Measurements from ENCODE around the gene CYTH1.

CYTH1 gene

DNA sequence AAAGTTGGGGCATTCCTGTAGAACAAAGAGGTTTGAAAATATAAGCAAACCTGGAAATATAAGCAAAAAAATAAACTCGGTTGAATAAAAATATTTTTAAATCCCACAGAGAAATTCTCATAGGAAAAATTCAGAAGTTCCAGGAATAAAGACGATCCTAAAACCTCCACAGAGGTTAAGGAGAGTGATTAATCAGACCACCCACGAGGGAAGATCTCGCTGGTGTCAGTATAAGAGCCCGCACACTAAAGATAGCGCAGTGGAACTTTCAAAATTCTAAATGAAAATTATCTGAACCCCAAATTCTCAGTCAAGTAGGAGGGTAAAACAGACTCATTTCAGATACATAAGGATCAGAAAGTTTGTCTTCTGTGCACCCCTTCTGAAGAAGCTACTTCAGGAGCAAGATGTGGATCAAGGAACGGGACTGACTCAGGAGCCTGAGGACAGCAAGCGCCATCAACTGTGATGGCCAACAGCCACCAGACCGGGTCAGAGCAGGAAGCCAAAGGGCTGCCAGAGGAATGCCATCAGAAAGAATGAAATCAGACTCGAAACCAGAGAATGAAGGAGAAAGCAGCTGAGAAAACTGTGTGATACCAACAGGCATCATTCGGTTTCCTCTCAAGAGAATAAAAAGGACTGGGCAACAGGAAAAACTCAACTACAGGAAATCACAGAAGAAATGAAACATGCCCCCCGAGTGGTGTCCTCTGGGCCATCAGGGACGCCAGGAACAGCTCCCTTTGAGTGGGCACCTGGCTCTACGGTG lies 66.9 kb downstream of the CYTH1 start:
- DNase-seq (ENCODE audit: low read depth) = no peak

DNA sequence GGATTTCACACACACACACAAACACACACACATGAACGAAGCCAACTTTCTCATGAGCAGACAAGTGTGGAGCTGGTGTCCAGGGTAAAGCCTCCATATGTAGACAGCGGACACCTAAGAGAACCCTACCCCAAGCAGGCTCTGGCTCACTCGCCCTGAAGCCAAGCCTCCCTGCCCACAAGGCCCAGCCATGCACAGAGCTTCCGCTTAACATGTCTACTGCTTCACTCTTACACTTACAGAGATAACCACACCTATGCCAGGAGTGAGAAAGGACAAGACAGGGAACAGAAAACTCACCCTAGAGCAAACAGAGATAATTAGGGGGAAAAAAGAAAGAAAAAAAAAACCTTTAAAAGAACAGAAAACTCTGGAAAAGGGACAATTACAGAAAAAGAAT lies 67.5 kb downstream of the CYTH1 start:
- DNase-seq (ENCODE audit: low read depth) = no peak

DNA sequence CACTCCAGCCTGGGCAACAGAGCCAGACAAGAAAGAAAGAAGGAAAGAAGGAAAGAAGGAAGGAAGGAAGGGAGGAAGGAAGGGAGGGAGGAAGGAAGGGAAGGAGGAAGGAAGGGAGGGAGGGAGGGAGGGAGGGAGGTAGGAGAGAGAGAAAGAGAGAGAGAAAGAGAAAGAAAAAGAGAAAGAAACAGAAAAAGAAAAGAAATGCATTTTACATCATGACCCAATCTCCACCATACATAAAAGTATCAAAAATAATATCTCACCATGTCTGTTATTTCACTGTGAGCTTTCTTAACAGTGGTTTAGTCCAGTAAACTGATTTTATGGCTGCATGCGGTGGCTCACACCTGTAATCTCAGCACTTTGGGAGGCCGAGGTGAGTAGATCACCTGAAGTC lies 70.0 kb downstream of the CYTH1 start:
- no peak for DNase-seq (ENCODE audit: low read depth)

DNA sequence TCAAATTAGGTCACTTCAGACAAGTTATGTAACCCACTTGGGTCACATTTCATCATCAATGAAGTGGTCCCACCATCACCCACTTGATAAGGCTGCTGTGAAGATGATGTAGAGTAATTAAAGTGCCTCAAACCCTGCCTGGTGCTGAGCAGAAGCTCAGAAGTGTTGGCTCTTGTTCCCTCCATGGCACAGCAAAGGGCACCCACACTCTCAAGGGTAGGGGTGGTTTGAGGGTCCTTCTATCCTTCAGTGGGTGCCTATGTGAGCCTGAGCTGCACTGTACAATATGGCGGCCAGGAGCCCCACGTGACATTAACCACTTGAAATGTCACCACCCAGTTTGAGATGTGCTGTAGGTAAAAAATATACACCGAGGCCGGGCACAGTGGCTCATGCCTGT lies 71.5 kb downstream of the CYTH1 start:
- no peak for DNase-seq (ENCODE audit: low read depth)

DNA sequence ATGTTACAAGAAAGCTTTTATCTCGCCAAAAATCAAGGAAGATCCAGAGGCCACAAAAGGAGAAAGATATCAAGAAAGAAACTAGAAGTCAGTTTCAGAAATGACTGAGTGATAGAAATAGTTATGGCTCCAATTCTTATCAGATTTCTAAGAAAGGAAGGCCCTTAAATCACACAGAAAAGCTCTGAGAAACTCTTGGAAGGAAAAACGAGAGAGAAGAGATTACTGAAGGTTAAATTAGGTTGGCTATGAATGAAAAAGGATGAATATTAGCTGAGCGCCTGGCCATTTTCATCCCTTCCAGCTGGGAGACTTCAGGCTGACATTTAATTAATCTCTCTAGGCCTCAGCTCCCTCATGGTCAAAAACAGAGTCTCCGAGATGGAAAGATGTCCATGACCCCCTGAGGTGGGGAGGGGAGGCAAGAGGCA lies 72.3 kb downstream of the CYTH1 start:
- no peak for DNase-seq (ENCODE audit: low read depth)

DNA sequence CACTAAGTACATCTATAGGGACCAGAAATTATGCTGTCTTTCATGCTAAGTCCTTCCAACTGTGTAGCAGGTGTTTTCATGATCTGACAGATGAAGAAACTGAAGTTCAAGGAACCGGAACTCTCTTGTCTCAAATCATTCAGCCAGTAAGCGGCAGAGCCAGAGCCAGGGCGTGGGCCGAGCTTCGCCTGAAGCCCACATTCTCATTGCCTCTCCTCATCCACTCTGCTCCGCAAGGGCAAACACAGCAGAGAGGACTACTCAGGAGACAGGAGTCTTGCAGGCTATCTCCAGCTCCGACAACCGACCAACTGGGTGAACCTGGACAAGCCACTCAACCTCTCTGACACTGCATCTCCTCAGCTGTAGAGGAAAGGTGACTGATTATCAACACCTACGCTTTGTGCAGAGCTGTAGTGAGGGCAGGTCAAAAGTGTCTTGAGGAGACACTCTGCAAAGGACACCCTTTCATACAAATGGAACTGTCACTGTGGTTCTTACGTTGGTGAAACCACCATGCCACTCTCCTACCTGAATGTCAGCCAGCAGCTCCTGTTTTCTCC lies 72.9 kb downstream of the CYTH1 start:
- DNase-seq (ENCODE audit: low read depth) = no peak

DNA sequence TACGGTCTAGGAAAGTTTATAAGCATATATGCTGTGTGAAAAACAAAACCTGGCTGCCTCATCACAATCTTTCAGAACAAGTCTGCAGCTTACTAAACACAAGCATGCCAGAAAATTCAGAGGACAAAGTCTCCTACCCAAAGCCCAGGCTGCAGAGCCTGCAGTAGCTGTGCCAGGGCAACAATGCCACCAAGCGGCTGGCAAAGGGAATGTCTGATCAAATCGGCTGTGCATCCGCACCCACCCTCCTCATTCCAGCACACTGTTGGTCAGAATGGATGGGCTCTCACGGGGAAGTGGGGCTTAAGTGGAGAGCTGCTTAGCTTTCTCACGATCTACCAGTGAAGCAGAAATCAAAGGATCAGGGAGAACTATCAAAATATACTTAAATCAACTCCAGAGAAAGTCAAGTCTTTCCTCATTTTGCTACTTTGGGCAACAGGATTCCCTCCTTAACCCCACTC lies 73.5 kb downstream of the CYTH1 start:
- DNase-seq (ENCODE audit: low read depth) = peak; percentile 44

DNA sequence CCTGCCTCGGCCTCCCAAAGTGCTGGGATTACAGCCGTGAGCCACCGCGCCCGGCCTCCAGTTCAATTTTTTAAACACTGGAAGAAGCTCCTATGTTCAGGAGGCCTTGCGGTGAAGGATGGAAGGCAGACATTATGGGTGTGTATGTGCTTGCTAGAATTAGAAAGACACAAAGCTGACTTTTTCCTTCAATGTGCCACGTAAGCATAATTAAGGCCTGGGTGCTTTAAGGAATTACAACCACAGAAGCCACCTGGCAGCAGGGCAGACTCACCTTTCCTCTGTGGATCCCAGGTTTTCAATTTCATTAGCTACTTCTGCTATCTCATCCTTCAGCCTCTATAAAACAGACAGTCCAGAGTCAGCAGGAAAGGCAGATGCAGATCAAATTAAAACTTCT lies 74.2 kb downstream of the CYTH1 start:
- DNase-seq (ENCODE audit: low read depth) = no peak

DNA sequence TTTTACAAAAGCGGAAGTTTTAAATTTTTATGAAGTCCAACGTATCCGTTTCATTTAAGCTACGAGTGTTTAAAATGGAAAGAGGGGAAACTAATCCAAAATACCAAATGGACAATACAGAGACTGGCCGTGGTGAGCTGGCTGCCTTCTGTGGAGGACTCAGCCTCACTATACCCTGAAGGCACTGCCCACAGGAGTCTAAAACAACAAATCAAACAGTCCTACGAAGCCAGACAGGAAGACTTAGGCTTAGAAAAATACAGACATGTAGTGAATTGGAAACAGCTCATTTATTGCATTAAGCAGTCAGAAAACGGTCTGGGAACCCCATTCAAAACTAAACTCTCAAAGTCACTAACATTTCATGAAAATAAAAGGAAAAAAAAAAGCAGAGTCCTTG lies 75.1 kb downstream of the CYTH1 start:
- no peak for DNase-seq (ENCODE audit: low read depth)

DNA sequence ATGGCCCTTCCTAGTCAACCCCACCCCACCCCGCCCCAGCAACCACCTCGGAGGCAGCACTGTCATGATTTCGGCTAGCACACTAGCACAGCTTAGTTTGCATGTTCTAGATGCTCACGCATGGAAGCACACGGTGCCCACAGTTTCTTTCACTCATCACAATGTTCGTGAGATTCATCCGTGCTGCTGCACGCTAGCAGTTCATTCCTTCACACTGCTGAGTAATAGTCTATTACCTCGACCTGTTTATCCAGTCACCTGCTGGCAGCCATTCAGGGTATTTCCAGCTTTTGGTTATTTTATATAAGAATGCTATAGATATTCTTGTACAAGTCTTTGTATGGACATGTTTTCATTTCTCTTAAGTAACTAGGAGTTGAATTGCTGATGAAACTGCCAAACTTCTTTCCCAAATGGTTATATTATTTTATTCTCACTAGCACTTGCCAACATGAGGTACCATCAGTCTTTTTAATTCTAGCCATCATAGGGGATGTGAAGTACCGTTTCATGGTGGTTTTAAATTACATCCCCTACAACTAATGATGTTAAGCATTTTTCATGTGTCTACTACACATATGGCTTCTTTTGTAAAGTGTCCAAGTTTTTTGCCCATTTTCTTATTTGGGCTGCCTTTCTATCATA lies 75.7 kb downstream of the CYTH1 start:
- no peak for DNase-seq (ENCODE audit: low read depth)

DNA sequence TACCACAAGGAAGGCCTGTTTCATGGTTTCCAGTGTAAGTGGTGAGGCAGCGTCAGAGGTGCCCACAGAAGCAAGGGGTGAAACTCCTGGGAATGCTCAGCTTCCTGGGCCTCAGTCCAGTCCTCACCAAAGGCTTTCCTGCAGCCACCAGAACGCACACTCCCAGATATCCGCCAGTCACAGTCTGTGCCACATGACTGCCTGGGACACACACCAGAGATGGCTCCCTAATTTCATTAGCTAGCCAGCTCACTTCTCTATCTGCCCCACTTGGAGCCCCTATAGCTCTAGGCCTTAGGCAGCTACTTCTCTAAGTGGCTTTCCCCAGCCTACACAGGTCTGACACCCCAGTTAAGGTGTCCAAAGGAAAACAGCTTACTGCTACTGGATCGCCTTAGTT lies 77.0 kb downstream of the CYTH1 start:
- DNase-seq (ENCODE audit: low read depth) = no peak

DNA sequence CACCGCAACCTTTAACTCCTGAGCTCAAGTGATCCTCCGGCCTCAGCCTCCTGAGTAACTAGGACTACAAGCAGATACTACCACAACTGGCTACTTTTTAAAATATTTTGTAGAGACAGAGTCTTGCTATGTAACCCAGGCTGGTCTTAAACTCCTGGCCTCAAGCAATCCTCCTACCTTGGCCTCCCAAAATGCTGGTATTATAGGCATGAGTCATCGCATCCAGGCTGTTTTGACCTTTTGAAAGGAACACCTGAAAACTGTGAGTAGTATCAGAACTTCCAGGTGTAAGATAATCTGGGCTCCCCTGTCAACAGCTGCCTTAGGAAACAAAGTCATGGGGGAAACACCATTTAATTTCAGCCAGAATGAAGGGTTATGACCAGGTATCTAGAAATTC lies 77.5 kb downstream of the CYTH1 start:
- no peak for DNase-seq (ENCODE audit: low read depth)

DNA sequence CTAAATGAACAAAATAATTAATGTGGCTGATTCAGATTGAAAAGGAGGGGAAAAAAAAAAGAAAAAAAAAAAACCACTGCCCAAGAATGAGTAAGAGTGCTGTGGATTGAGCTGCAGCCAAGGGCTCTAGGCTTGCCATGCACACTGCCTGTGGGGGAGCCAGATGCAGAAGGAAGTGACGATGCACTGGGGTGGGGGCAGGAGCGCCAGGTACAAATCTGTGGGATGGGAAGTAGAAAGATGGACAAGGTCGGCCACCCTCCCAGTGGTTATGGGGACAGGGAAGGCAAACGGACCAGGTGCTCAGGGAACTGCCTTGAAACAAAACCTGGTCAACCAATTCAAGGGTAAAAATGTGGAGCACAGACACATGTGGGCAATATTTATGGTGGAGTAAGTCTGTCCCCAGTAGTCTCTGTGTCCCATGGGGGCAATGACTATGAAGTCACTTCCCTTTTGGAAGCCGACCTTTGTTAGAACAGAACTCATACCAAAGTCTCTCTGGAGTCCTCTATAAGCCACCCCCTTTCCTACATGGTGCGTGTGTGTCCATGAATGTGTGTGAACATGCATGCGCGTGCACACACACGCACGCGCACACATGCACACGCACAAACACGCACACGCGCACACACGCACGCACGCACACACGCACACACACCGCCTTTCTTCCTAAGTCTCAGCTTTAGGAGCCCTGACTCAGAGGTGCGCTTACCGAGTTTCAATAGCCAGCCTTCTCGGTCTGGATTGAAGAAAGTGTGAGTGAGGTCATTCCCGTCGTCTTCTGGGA lies 84.3 kb downstream of the CYTH1 start:
- no peak for DNase-seq (ENCODE audit: low read depth)

DNA sequence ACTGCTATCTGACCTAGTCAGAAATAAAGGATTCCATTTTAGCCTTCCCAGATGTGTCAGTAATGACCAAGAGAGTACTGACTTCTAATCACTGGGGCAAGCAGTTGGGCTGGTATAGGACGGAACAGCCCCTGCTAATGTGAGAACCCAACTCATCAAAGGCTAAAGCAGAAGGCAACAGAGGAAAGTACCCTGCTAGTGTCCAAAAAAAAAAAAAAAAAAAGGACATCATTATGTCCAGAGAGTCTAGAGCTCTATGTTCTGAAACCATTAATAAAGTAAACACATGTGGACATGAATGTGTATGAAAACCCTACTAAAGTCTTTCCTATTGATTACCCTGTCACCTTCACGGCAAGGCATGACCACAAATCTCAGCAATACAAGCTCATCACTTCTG lies 85.0 kb downstream of the CYTH1 start:
- DNase-seq (ENCODE audit: low read depth) = no peak

DNA sequence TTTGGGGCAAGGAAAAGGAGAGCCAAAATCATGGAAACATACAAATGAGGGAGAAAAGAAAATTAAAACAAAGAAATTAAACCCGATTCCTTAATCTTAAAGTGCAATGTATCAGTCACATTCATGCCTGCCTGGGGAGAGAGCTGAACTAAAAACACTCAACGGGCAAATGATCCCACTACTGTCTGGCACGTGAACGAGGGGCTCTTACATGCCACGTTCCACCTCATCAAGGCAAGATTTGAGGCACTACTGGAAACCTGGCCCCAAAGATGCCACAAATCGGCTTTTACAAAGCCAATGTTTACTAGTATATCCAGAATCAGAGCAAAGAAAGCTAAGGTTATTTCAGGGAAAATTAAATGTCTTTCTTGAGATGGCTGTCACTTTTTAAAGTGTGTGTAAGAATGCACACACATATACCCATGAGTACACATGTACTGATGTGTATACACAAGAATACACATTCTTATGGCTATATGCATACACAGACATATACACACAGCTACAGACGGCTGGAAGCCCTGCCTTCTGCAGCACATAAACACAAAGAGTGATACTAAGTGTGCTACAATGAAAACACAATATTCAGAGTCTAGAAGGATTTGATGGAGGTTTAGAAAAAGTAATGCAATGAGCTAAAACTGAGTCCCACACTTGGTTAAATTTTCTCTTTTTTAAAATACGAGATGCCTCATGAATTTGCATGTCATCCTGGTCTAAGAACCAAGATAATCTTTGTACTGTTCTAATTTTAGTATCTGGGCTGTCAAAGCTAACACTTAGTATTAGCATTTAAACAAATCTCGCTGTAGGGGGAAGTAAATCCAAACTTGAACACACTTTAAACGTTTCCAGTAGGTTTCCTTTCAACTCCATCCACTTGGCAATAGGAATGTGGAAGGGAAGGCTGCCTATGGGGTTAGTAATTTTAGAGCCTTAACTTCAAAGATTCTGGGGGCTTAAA lies 85.8 kb downstream of the CYTH1 start:
- no peak for DNase-seq (ENCODE audit: low read depth)

DNA sequence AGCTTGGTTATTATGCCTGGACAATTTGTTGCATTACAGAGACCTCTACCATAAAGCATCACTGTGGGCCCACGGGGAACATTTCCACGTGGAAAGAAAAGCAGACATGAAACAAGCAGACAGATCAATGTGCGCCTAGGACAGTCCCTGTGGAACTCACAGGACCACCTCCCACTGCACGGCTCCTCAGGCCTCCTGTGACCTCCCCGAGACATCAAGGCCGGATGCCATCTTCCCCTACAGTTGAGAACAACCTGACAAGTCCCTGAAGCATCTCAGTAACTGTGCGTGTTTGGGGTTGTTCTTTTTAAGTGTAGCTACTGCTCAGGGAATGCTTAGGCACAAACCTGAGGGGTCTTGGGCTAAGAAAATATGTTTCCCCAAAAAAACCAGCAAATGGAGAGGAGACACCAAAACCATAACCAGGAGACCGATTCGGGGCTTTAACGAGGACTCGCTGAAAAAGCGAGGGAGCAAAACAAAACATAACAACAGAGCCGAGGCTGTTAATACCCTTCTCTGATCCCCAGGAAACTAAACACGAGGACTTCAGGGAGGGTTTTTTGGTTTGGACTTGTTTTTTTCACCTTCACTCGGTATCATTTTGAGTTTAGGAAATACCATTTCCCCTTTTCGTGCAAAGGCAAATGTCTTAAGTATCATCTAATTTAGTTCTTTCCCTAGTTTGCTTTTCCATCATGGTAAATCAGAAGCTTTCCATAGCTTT lies 87.1 kb downstream of the CYTH1 start:
- DNase-seq (ENCODE audit: low read depth) = no peak

DNA sequence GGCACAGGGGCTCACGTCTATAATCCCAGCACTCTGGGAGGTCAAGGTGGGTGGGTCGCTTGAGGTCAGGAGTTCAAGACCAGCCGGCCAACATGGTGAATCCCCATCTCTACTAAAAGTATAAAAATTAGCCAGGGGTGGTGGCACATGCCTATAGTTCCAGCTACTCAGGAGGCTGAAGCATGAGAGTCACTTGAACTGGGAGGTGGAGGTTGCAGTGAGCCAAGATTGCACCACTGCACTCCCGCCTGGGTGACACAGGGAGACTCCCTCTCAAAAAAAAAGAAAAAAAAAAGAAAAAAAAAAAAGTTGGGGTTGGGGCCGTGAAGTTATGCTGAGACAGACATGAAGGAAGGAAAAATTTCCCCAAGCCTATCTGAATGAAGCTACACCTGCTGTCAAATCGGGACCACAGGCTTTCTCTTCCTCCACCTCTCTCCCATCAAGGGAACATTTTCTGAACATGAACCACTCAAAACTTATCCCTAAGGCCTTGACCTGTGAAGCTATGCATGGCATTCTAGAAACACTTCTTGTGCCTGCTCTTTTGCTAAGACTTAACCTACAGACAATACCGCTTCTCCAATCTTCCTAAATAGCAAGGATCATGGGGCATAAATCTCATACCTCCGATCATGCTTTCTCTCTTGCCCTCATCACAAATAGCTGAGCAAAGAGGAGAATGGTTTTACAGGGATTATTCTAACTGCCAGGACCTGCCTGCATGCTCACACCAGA lies 88.6 kb downstream of the CYTH1 start:
- DNase-seq (ENCODE audit: low read depth) = no peak

DNA sequence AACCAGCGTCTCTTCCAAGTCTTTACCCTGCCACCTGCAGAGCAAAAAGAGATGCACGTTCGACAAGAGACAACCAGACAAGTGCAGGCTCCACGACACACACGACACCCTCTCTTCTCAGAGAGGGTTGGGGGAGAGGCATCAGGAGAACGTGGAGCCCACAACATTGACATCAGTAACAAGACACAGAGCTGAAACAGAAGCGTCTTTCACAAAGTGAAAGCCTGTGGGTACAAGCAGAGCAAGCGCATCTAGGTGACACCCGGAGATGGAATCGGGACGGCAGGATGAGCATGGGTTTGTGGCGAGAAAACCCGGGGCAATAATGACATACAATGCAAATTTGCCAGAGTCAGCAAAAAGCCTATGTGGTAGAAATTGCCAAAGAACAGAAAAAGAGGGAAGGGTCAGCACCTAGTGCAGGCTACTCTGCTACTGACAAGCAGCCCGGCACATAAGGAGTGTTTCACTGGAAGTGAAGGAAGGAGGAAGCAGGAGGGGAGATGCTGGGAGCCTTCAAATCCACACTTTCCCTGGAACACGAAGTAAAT lies 89.5 kb downstream of the CYTH1 start:
- DNase-seq (ENCODE audit: low read depth) = no peak

DNA sequence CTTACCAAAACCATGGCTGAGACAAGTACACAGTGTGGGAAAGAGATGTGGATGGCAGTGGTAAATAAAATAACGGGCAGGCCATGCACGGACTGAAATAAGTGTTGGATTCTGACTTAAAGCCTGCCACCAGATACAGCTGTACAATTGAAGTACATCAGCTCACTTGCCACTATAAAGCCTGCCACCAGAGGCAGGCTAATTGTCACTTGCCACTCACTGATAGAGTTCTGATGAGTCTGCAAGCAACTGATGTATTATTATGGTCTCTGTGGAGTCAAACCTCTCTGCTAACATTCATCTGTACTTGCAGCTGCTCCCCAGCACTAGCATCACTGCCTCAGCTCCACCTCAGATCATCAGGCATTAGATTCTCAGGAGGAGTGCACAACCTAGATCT lies 93.0 kb downstream of the CYTH1 start:
- DNase-seq (ENCODE audit: low read depth) = no peak

DNA sequence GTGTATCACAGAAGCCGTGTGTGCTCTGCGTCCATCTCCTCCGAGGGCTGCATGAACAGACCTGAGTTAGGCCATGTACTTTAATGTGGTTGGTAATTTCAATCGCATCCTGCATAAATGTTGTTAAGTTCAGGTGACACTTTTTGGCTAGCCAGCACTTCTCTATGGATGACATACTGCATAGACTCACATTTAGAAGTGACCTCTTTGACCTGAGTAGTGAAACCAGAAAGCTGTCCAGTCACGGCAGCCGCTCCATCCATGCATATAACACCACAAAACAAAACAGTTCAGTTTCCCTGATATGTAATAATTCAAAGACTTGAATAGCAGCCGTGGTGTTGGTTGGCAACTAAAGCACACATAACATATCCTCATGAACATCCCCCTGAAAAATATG lies 94.1 kb downstream of the CYTH1 start:
- DNase-seq (ENCODE audit: low read depth) = no peak

Data from activated T-cell treated with anti-CD3 and anti-CD28 coated beads for 1 hour (primary cell).